HCT116 (cell line): ENCODE measurements around the gene RBM28. TPM values are rescaled to one million over a fixed set of nuclear protein-coding genes. Genes with fewer than 3 reads are reported as not detected.

Experiments used
- ATAC-seq: fragments of 200-7000 bp; cut with Tn5 transposase; 2 replicates; pipeline ENCODE4 v1.9.1; 2020; ENCODE audit warnings: mild to moderate bottlenecking, moderate library complexity
- BruUV-seq: library from RNA; stranded (reverse); fragments of 400-500 nt; replicated peaks from 2 replicates; lab custom pipeline; 2021; lab: Mats Ljungman, UMichigan
- CTCF ChIA-PET: fragments of 300-600 bp; sonication (Branson Sonifier 250); formaldehyde crosslinking; loops from one replicate; lab custom pipeline; 2021; ENCODE audit warnings: antibody characterized with exemption; lab: Charles Lee
- POLR2A ChIA-PET: fragments of 300-600, 350-600 bp; sonication (Branson Sonifier 250); formaldehyde crosslinking; loops from one replicate; lab custom pipeline; 2021; ENCODE audit warnings: antibody characterized with exemption; lab: Charles Lee
- RAD21 ChIA-PET, 2 experiments: fragments of 300-600 bp; sonication (Branson Sonifier 250); formaldehyde crosslinking; loops; one replicate each; lab custom pipeline; 2023; ENCODE audit warnings: low total read pairs in 2 of 2; ENCODE audit not compliant: uncharacterized antibody in 2 of 2, unreplicated experiment in 2 of 2, low non-redundant PET in 1 of 2; lab: Charles Lee
- DNase-seq: peaks from one replicate; pipeline ENCODE4 v3.0.0-alpha.2; 2010; ENCODE audit warnings: low read depth, low spot score
- H2AFZ ChIP-seq: fragments of 200-600 bp; shearing (Covaris generic), sonication (generic); 2 replicates; pipeline ENCODE4 v1.6.1; 2017; ENCODE audit warnings: low read depth, mixed run types, mixed read lengths, antibody characterized with exemption, low read length; ENCODE audit not compliant: poor library complexity, severe bottlenecking
- H3K27ac ChIP-seq: 2 replicates; pipeline ENCODE4 v1.5.1; 2012; ENCODE audit warnings: low read depth, low read length
- H3K27me3 ChIP-seq: fragments of 200-600 bp; sonication (generic); 2 replicates; pipeline ENCODE4 v1.6.1; 2016; ENCODE audit warnings: mixed run types, low read length, mixed read lengths; ENCODE audit not compliant: insufficient read depth
- H3K36me3 ChIP-seq, 2 experiments: fragments of 200-500 bp in 1 of 2; fragments of 200-600 bp in 1 of 2; sonication (Bioruptor generic) in 1 of 2; sonication (generic) in 1 of 2; 2 replicates each; pipeline versions ENCODE4 v1.5.1 to v1.6.1; 2014 to 2016; ENCODE audit warnings: low read length in 2 of 2, inconsistent platforms in 1 of 2, mixed read lengths in 1 of 2, mixed run types in 1 of 2; ENCODE audit not compliant: insufficient read depth in 2 of 2, control insufficient read depth in 1 of 2
- H3K4me1 ChIP-seq, 2 experiments: fragments of 200-600 bp in 1 of 2; sonication (generic) in 1 of 2; 2 replicates each; pipeline versions ENCODE4 v1.5.1 to v1.6.1; 2012 to 2017; ENCODE audit warnings: low read length in 2 of 2, inconsistent platforms in 1 of 2, mild to moderate bottlenecking in 1 of 2, mixed read lengths in 1 of 2, mixed run types in 1 of 2, moderate library complexity in 1 of 2; ENCODE audit not compliant: insufficient read depth in 2 of 2, control insufficient read depth in 1 of 2
- H3K4me2 ChIP-seq: fragments of 200-600 bp; sonication (generic); 2 replicates; pipeline ENCODE4 v1.6.1; 2017; ENCODE audit warnings: mixed run types, low read length, mixed read lengths
- H3K4me3 ChIP-seq, 2 experiments: fragments of 200-600 bp in 1 of 2; sonication (generic) in 1 of 2; replicated peaks in 1 of 2; 2 replicates each; pipeline ENCODE4 v1.5.1; 2011 to 2016; ENCODE audit warnings: low read length in 2 of 2, control low read depth in 1 of 2, low read depth in 1 of 2, mild to moderate bottlenecking in 1 of 2, mixed read lengths in 1 of 2, mixed run types in 1 of 2
- H3K79me2 ChIP-seq: fragments of 200-600 bp; sonication (generic); 2 replicates; pipeline ENCODE4 v1.6.1; 2017; ENCODE audit warnings: mild to moderate bottlenecking, mixed run types, low read length, moderate library complexity, mixed read lengths; ENCODE audit not compliant: insufficient read depth
- H3K9ac ChIP-seq: fragments of 200-600 bp; sonication (generic); 2 replicates; pipeline ENCODE4 v1.6.1; 2016; ENCODE audit warnings: low read length, mixed read lengths
- H3K9me2 ChIP-seq: fragments of 200-600 bp; sonication (generic), shearing (Covaris generic); 2 replicates; pipeline ENCODE4 v1.6.1; 2017; ENCODE audit warnings: mixed run types, mild to moderate bottlenecking, moderate library complexity; ENCODE audit not compliant: insufficient read depth
- H3K9me3 ChIP-seq, 2 experiments: fragments of 200-500 bp in 1 of 2; fragments of 200-600 bp in 1 of 2; sonication (Bioruptor generic) in 1 of 2; sonication (generic) in 1 of 2; 2 replicates each; pipeline ENCODE4 v1.6.1; 2014 to 2017; ENCODE audit warnings: low read length in 2 of 2, mixed read lengths in 2 of 2, inconsistent platforms in 1 of 2, low read depth in 1 of 2, mild to moderate bottlenecking in 1 of 2, mixed run types in 1 of 2, moderate library complexity in 1 of 2; ENCODE audit not compliant: control insufficient read depth in 1 of 2, insufficient read depth in 1 of 2
- H4K20me1 ChIP-seq: fragments of 200-600 bp; sonication (generic), shearing (Covaris generic); 2 replicates; pipeline ENCODE4 v1.6.1; 2017; ENCODE audit warnings: mixed run types, mild to moderate bottlenecking, moderate library complexity; ENCODE audit not compliant: insufficient read depth
- CEBPB ChIP-seq: IDR thresholded peaks from 2 replicates; pipeline ENCODE4 v1.6.1; 2012; ENCODE audit warnings: low read depth
- EGR1 ChIP-seq: IDR thresholded peaks from 2 replicates; pipeline ENCODE4 v1.6.1; 2012; ENCODE audit warnings: low read depth
- EZH2 ChIP-seq: fragments of 200-600 bp; sonication (generic); IDR thresholded peaks from 2 replicates; pipeline ENCODE4 v1.6.1; 2017; ENCODE audit warnings: antibody characterized with exemption, mixed run types
- EZH2phosphoT487 ChIP-seq: fragments of 200-600 bp; IDR thresholded peaks from 2 replicates; pipeline ENCODE4 v1.6.1; 2018; ENCODE audit warnings: antibody characterized with exemption, borderline replicate concordance
- FOSL1 ChIP-seq: IDR thresholded peaks from 2 replicates; pipeline ENCODE4 v1.6.1; 2012; ENCODE audit warnings: low read depth
- JUND ChIP-seq: IDR thresholded peaks from 2 replicates; pipeline ENCODE4 v1.6.1; 2012
- REST ChIP-seq: IDR thresholded peaks from 2 replicates; pipeline ENCODE4 v1.6.1; 2012; ENCODE audit warnings: low read depth
- SIN3A ChIP-seq: IDR thresholded peaks from 2 replicates; pipeline ENCODE4 v1.6.1; 2012; ENCODE audit warnings: low read depth
- SP1 ChIP-seq: IDR thresholded peaks from 2 replicates; pipeline ENCODE4 v1.6.1; 2012; ENCODE audit warnings: low read depth
- SRF ChIP-seq: IDR thresholded peaks from 2 replicates; pipeline ENCODE4 v1.6.1; 2012; ENCODE audit warnings: low read depth
- ZNF274 ChIP-seq: fragments of 200-500 bp; sonication (Bioruptor generic); IDR thresholded peaks from 2 replicates; pipeline ENCODE4 v1.6.1; 2014; ENCODE audit warnings: mild to moderate bottlenecking, low read depth, low read length, inconsistent platforms
- intact Hi-C: fragments of 100-400 bp; cut with micrococcal nuclease; formaldehyde crosslinking; loops from 2 replicates; pipeline ENCODE4 v1.10.0; 2022
- total RNA-seq: library from RNA; stranded (reverse); gene quantifications from one replicate; pipeline ENCODE4 v1.2.1, GENCODE V29; 2021; ENCODE audit not compliant: unreplicated experiment
- TF ChIP-seq, protein P1 (sequence below): IDR thresholded peaks from 2 replicates; pipeline ENCODE4 v1.6.1; 2012

Gene RBM28
- total RNA-seq, 1 experiment from 2014 or later = 66.3 TPM

DNA sequence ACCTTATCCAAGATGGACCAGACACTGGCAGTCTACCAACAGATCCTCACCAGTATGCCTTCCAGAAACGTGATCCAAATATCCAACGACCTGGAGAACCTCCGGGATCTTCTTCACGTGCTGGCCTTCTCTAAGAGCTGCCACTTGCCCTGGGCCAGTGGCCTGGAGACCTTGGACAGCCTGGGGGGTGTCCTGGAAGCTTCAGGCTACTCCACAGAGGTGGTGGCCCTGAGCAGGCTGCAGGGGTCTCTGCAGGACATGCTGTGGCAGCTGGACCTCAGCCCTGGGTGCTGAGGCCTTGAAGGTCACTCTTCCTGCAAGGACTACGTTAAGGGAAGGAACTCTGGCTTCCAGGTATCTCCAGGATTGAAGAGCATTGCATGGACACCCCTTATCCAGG is 89.2 kb downstream of the RBM28 start:
- ChIA-PET POLR2A (no interaction called here), RAD21 (no interaction called here), CTCF (no interaction called here)
- Histone ChIP-seq H4K20me1 (no peaks in the 10 kb centered on the region), H2AFZ (no peak overlapping the region), H3K27ac (no peak overlapping the region), H3K27me3 (no peaks in the 10 kb centered on the region), H3K9ac (no peak overlapping the region), H3K36me3 (no peaks in the 10 kb centered on the region), H3K9me2 (no peaks in the 10 kb centered on the region), H3K9me3 (no peaks in the 10 kb centered on the region), H3K4me3 (no peak overlapping the region), H3K79me2 (no peaks in the 10 kb centered on the region), H3K4me1 (peaks cover 6% of the 10 kb centered on the region in 2 experiments), H3K4me2 (no peak overlapping the region)
- no TSS peak for BruUV-seq
- intact Hi-C loops = no loop called here
- DNase-seq (no peak), ATAC-seq (no peak)
- TF ChIP-seq EZH2 (no peak), CEBPB (no peak), SIN3A (no peak), SP1 (no peak), ZNF274 (no peak), FOSL1 (no peak), JUND (no peak), EGR1 (no peak), REST (no peak), EZH2phosphoT487 (no peak), SRF (no peak)
- TF ChIP-seq, protein P1, sequence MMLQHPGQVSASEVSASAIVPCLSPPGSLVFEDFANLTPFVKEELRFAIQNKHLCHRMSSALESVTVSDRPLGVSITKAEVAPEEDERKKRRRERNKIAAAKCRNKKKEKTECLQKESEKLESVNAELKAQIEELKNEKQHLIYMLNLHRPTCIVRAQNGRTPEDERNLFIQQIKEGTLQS = no peak
